ENCODE results near the gene IRAK1BP1. TPM values are rescaled to one million over a fixed set of nuclear protein-coding genes. Genes with fewer than 3 reads are reported as not detected.

The IRAK1BP1 gene
- total RNA-seq, 1 donor from 2014 or later = 13.8 TPM

GRCh38 chr6:78948785-78949184 is 81.4 kb downstream of the IRAK1BP1 start:
- Mint-ChIP-seq H3K27ac (no peak overlapping the region), H3K27me3 (ENCODE audit: insufficient read depth, low read depth) (no peaks in the 10 kb centered on the region), H3K9me3 (peaks cover 41% of the 10 kb centered on the region), H3K36me3 (peaks cover 76% of the 10 kb centered on the region), H3K4me1 (no peaks in the 10 kb centered on the region), H3K4me3 (no peak overlapping the region)
- H3K9me3 ChIP-seq (ENCODE audit: low read depth) = no peaks in the 10 kb centered on the region
- no peak overlapping the region for H3K27ac ChIP-seq
- no peaks in the 10 kb centered on the region for H3K4me1 ChIP-seq
- no peak overlapping the region for H3K9ac ChIP-seq
- no peak for TF ChIP-seq EZH2 (IDR thresholded peaks at IDR 0.05)
- TF ChIP-seq CTCF (IDR thresholded peaks at IDR 0.05) = no peak
- H3K27me3 ChIP-seq = no peaks in the 10 kb centered on the region
- DNase-seq (ENCODE audit: low spot score) = no peak
- no peak overlapping the region for H2AFZ ChIP-seq (replicated peaks)
- no peak overlapping the region for H3K4me3 ChIP-seq
- peaks cover 94% of the 10 kb centered on the region for H3K36me3 ChIP-seq
- no peaks in the 10 kb centered on the region for H3F3A ChIP-seq (ENCODE audit: low read depth)
- no peaks in the 10 kb centered on the region for H4K20me1 ChIP-seq (ENCODE audit: low read depth)
- no peaks in the 10 kb centered on the region for H3K79me2 ChIP-seq (ENCODE audit: low read depth)
- no peak overlapping the region for H3K4me2 ChIP-seq

GRCh38 chr6:78952362-78952761 is 85.0 kb downstream of the IRAK1BP1 start:
- Histone ChIP-seq H4K20me1 (ENCODE audit: low read depth) (no peaks in the 10 kb centered on the region), H3F3A (ENCODE audit: low read depth) (peaks cover 3% of the 10 kb centered on the region), H3K4me2 (no peak overlapping the region), H3K36me3 (peaks cover 85% of the 10 kb centered on the region), H3K4me1 (no peaks in the 10 kb centered on the region), H3K9me3 (ENCODE audit: low read depth) (no peaks in the 10 kb centered on the region), H3K27ac (no peak overlapping the region), H3K9ac (no peak overlapping the region), H2AFZ (replicated peaks) (no peak overlapping the region), H3K4me3 (no peak overlapping the region), H3K79me2 (ENCODE audit: low read depth) (no peaks in the 10 kb centered on the region), H3K27me3 (no peaks in the 10 kb centered on the region)
- Mint-ChIP-seq H3K4me1 (no peaks in the 10 kb centered on the region), H3K9me3 (peaks cover 41% of the 10 kb centered on the region), H3K36me3 (peaks cover 79% of the 10 kb centered on the region), H3K27me3 (ENCODE audit: insufficient read depth, low read depth) (no peaks in the 10 kb centered on the region), H3K27ac (no peak overlapping the region), H3K4me3 (no peak overlapping the region)
- TF ChIP-seq EZH2phosphoT487 (IDR thresholded peaks at IDR 0.05) = no peak
- no peak for TF ChIP-seq EZH2 (IDR thresholded peaks at IDR 0.05)
- TF ChIP-seq CTCF (IDR thresholded peaks at IDR 0.05) = no peak
- no peak for DNase-seq (ENCODE audit: low spot score)

Other genes with a start within 250 kb of the IRAK1BP1 start
- gene PHIP, start 210.7 kb downstream of the IRAK1BP1 start, total RNA-seq (ENCODE audit: low replicate concordance) = 80.0 and 129 TPM in 2 replicates

All from neural progenitor cell (in vitro differentiated cells).